H1 (cell line): ENCODE results near the gene CHD2. TPM values are rescaled to one million over a fixed set of nuclear protein-coding genes. Genes with fewer than 3 reads are reported as not detected.

Source experiments
- CTCF ChIA-PET: fragments of 300-600 bp; sonication (Branson Sonifier 250); formaldehyde crosslinking; loops from one replicate; lab custom pipeline; 2021; ENCODE audit not compliant: partially characterized antibody; lab: Charles Lee
- POLR2A ChIA-PET: fragments of 300-600 bp; sonication (Branson Sonifier 250); formaldehyde crosslinking; loops from one replicate; lab custom pipeline; 2021; ENCODE audit warnings: inconsistent platforms; ENCODE audit not compliant: partially characterized antibody; lab: Charles Lee
- DNase-seq, 2 experiments: peaks; one replicate each; pipeline versions ENCODE4 v3.0.0 to v3.0.0-alpha.2; 2010 to 2022; ENCODE audit warnings: low spot score in 2 of 2, low read depth in 1 of 2, mixed read lengths in 1 of 2
- FAIRE-seq: peaks from 2 replicates; lab custom pipeline; 2011; peaks lifted over from hg19 to GRCh38; lab: Jason Lieb, UNC
- H2AFZ ChIP-seq: 2 replicates; pipeline ENCODE4 v1.8.1; 2012; ENCODE audit warnings: low read length, inconsistent platforms
- H2AK5ac ChIP-seq: 2 replicates; pipeline ENCODE4 v1.6.1; 2013; ENCODE audit warnings: low read depth, low read length
- H2BK120ac ChIP-seq: replicated peaks from 2 replicates; pipeline ENCODE3; 2013; ENCODE audit warnings: low read depth, low read length, inconsistent platforms
- H2BK12ac ChIP-seq: 2 replicates; pipeline ENCODE4 v1.6.1; 2013; ENCODE audit warnings: low read depth, low read length
- H2BK15ac ChIP-seq: 2 replicates; pipeline ENCODE4 v1.6.1; 2013; ENCODE audit warnings: low read length
- H2BK20ac ChIP-seq: 2 replicates; pipeline ENCODE4 v1.6.1; 2013; ENCODE audit warnings: low read length
- H2BK5ac ChIP-seq: 2 replicates; pipeline ENCODE4 v1.6.1; 2013; ENCODE audit warnings: low read depth, low read length
- H3K14ac ChIP-seq: 2 replicates; pipeline ENCODE4 v1.6.1; 2013; ENCODE audit warnings: inconsistent platforms; ENCODE audit not compliant: insufficient read length
- H3K18ac ChIP-seq: 2 replicates; pipeline ENCODE4 v1.6.1; 2013; ENCODE audit warnings: low read length; ENCODE audit errors: extremely low read depth
- H3K23ac ChIP-seq: 2 replicates; pipeline ENCODE4 v1.6.1; 2013; ENCODE audit warnings: inconsistent platforms; ENCODE audit not compliant: insufficient read length
- H3K23me2 ChIP-seq: 2 replicates; pipeline ENCODE4 v1.6.1; 2013; ENCODE audit warnings: low read depth, low read length
- H3K27ac ChIP-seq: 2 replicates; pipeline ENCODE4 v1.6.1; 2011; ENCODE audit warnings: low read depth, low read length, inconsistent platforms
- H3K27me3 ChIP-seq, 4 experiments: replicated peaks in 1 of 4; 1 replicate in 1 of 4; 2 replicates in 3 of 4; pipeline versions ENCODE4 v1.6.1 to v1.8.1; 2011 to 2013; ENCODE audit warnings: low read length in 3 of 4, mild to moderate bottlenecking in 3 of 4, inconsistent platforms in 2 of 4, mixed read lengths in 2 of 4, moderate library complexity in 1 of 4; ENCODE audit not compliant: control insufficient read depth in 3 of 4, insufficient read depth in 3 of 4; ENCODE audit errors: extremely low read depth in 1 of 4
- H3K36me3 ChIP-seq, 4 experiments: 2 replicates each; pipeline versions ENCODE4 v1.6.1 to v1.8.1; 2011 to 2013; ENCODE audit warnings: mild to moderate bottlenecking in 4 of 4, low read length in 3 of 4, moderate library complexity in 2 of 4, control low read depth in 1 of 4, inconsistent platforms in 1 of 4; ENCODE audit not compliant: insufficient read depth in 4 of 4, control insufficient read depth in 2 of 4
- H3K4ac ChIP-seq: replicated peaks from 2 replicates; pipeline ENCODE3; 2013; ENCODE audit warnings: low read length, low read depth, mixed read lengths, inconsistent platforms; ENCODE audit not compliant: insufficient read length
- H3K4me1 ChIP-seq, 4 experiments: replicated peaks in 1 of 4; 1 replicate in 1 of 4; 2 replicates in 3 of 4; pipeline versions ENCODE4 v1.6.1 to v1.8.1; 2011 to 2013; ENCODE audit warnings: low read length in 3 of 4, inconsistent platforms in 2 of 4, mixed read lengths in 1 of 4; ENCODE audit not compliant: insufficient read depth in 4 of 4, control insufficient read depth in 3 of 4
- H3K4me2 ChIP-seq, 2 experiments: 2 replicates each; pipeline versions ENCODE4 v1.6.1 to v1.8.1; 2011 to 2013; ENCODE audit warnings: low read depth in 2 of 2, low read length in 2 of 2, control low read depth in 1 of 2, inconsistent platforms in 1 of 2, mild to moderate bottlenecking in 1 of 2; ENCODE audit not compliant: insufficient read depth in 1 of 2
- H3K4me3 ChIP-seq, 4 experiments: fragments of 200-600, 300-600 bp in 1 of 4; sonication (generic), shearing (Covaris generic), sonication (Bioruptor Twin) in 1 of 4; 2 replicates each; pipeline versions ENCODE4 v1.5.1 to v1.8.1; 2011 to 2016; ENCODE audit warnings: low read length in 4 of 4, low read depth in 3 of 4, control low read depth in 2 of 4, inconsistent platforms in 2 of 4, mild to moderate bottlenecking in 2 of 4, mixed read lengths in 1 of 4, moderate library complexity in 1 of 4; ENCODE audit not compliant: insufficient read depth in 2 of 4; ENCODE audit errors: extremely low read depth in 1 of 4
- H3K56ac ChIP-seq: replicated peaks from 2 replicates; pipeline ENCODE3; 2013; ENCODE audit warnings: low read depth, mild to moderate bottlenecking, mixed read lengths, low read length, inconsistent platforms; ENCODE audit not compliant: insufficient read length
- H3K79me1 ChIP-seq: 2 replicates; pipeline ENCODE4 v1.6.1; 2013; ENCODE audit warnings: low read depth, low read length, control low read depth
- H3K79me2 ChIP-seq, 2 experiments: 2 replicates each; pipeline versions ENCODE4 v1.6.1 to v1.8.1; 2012 to 2013; ENCODE audit warnings: low read length in 2 of 2, mild to moderate bottlenecking in 2 of 2, inconsistent platforms in 1 of 2; ENCODE audit not compliant: insufficient read depth in 2 of 2, control insufficient read depth in 1 of 2
- H3K9ac ChIP-seq, 4 experiments: replicated peaks in 1 of 4; 1 replicate in 1 of 4; 2 replicates in 3 of 4; pipeline versions ENCODE4 v1.6.1 to v1.8.1; 2011 to 2013; ENCODE audit warnings: low read depth in 3 of 4, low read length in 3 of 4, control low read depth in 2 of 4, mild to moderate bottlenecking in 2 of 4, moderate library complexity in 2 of 4, inconsistent platforms in 1 of 4; ENCODE audit errors: extremely low read depth in 1 of 4
- H3K9me3 ChIP-seq, 2 experiments: 2 replicates each; pipeline versions ENCODE4 v1.6.1 to v1.8.1; 2012 to 2013; ENCODE audit warnings: mild to moderate bottlenecking in 2 of 2, moderate library complexity in 2 of 2, control low read depth in 1 of 2, inconsistent platforms in 1 of 2, low read depth in 1 of 2, low read length in 1 of 2, mixed read lengths in 1 of 2; ENCODE audit not compliant: insufficient read depth in 2 of 2
- H4K20me1 ChIP-seq, 2 experiments: replicated peaks in 1 of 2; 2 replicates each; pipeline versions ENCODE3 to v1.8.1; 2011 to 2013; ENCODE audit warnings: inconsistent platforms in 2 of 2, low read length in 2 of 2, mild to moderate bottlenecking in 1 of 2; ENCODE audit not compliant: insufficient read depth in 2 of 2, control insufficient read depth in 1 of 2
- H4K5ac ChIP-seq: 2 replicates; pipeline ENCODE4 v1.6.1; 2013; ENCODE audit warnings: low read length, low read depth, mixed read lengths, inconsistent platforms; ENCODE audit not compliant: insufficient read length
- H4K8ac ChIP-seq: 2 replicates; pipeline ENCODE4 v1.8.0; 2013; ENCODE audit warnings: mild to moderate bottlenecking, moderate library complexity, low read length, inconsistent platforms; ENCODE audit not compliant: insufficient read depth; ENCODE audit errors: extremely low read depth
- H4K91ac ChIP-seq: replicated peaks from 2 replicates; pipeline ENCODE3; 2013; ENCODE audit warnings: low read length, mixed read lengths, inconsistent platforms; ENCODE audit not compliant: insufficient read length
- CTCF ChIP-seq, 3 experiments: IDR thresholded peaks; 1 replicate in 2 of 3; 2 replicates in 1 of 3; pipeline versions ENCODE4 v1.5.1 to v1.6.1; 2011; ENCODE audit warnings: low read length in 3 of 3, mild to moderate bottlenecking in 3 of 3, inconsistent platforms in 2 of 3, low read depth in 1 of 3, moderate library complexity in 1 of 3; ENCODE audit not compliant: insufficient read depth in 1 of 3; ENCODE audit errors: control extremely low read depth in 1 of 3
- MAFK ChIP-seq: IDR thresholded peaks from 2 replicates; pipeline ENCODE4 v1.6.1; 2012; ENCODE audit warnings: low read depth, mild to moderate bottlenecking, improper control_type of control experiment, low read length
- RAD21 ChIP-seq, 2 experiments: IDR thresholded peaks in 1 of 2; conservative IDR thresholded peaks in 1 of 2; 2 replicates each; pipeline ENCODE4 v1.6.1; 2011; ENCODE audit warnings: low read depth in 2 of 2, low read length in 2 of 2, improper control_type of control experiment in 1 of 2, inconsistent platforms in 1 of 2, mild to moderate bottlenecking in 1 of 2, moderate library complexity in 1 of 2
- RNF2 ChIP-seq: fragments of 200-900, 300-1000 bp; sonication (generic); IDR thresholded peaks from 2 replicates; pipeline ENCODE4 v1.7.1; 2016; ENCODE audit warnings: borderline replicate concordance, low read depth, mild to moderate bottlenecking, antibody characterized with exemption, low read length; ENCODE audit not compliant: poor library complexity, severe bottlenecking; ENCODE audit errors: missing control alignments
- WGBS, 2 experiments: shearing (Covaris generic) in 1 of 2; methylation state at CpG; one replicate each; pipeline versions ENCODE4 v1.1.6 to v1.1.7; 2013 to 2015; ENCODE audit warnings: low lambda C conversion rate in 2 of 2, mixed read lengths in 2 of 2, inconsistent platforms in 1 of 2, low coverage in 1 of 2, missing lambda C conversion rate in 1 of 2; ENCODE audit not compliant: insufficient replicate concordance in 2 of 2, insufficient coverage in 1 of 2, insufficient read length in 1 of 2; ENCODE audit errors: extremely low coverage in 1 of 2, missing lambda C conversion rate in 1 of 2; 5-methylcytosine and 5-hydroxymethylcytosine counted together
- polyA plus RNA-seq, 7 experiments: library from polyadenylated mRNA; depleted of rRNA in 3 of 7; stranded (reverse) in 5 of 7; unstranded in 2 of 7; fragments of >200 nt in 5 of 7; fragments of 200-250 nt in 2 of 7; gene quantifications; 1 replicate in 5 of 7; 2 replicates in 1 of 7; 4 replicates in 1 of 7; pipeline versions ENCODE4 v1.2.1 to v1.2.3, GENCODE V29; 2011 to 2013; ENCODE audit warnings: missing spikeins in 2 of 7, mixed read lengths in 2 of 7
- total RNA-seq: library from RNA; stranded (reverse); fragmentation: NEBNext Ultra II Directional; extraction: Animal tissue kit (Norgen Biotek cat#: 25700); gene quantifications from 2 replicates; pipeline ENCODE4 v1.2.1, GENCODE V29; 2021

Gene CHD2
- total and polyA plus RNA-seq, 2 of the 8 experiments (the other 6 are each of a cell fraction or from before 2014, with no cell fraction given), result 28.8 to 70.0 TPM

- Histone ChIP-seq H3K27me3 (no peaks in the 10 kb centered on the region), H3K79me2 (peaks cover 3 to 55% of the 10 kb centered on the region in 2 experiments; a peak in 3 of 4 replicates), H3K23ac (no peak overlapping the region), H3K4me1 (peaks cover 0 to 15% (median 2%) of the 10 kb centered on the region in 4 experiments; a peak in 4 of 7 replicates), H2AK5ac (no peak overlapping the region), H4K20me1 (peaks cover 29 to 50% of the 10 kb centered on the region in 2 experiments), H3K56ac (no peak overlapping the region), H3K4me3 (no peak overlapping the region), H2AFZ (no peak overlapping the region), H3K36me3 (peaks cover 30 to 89% (median 55%) of the 10 kb centered on the region in 4 experiments), H4K8ac (peak overlapping the region; percentile 35; the same call in 1 of the 2 replicates), H2BK15ac (no peak overlapping the region), H3K4ac (no peak overlapping the region), H2BK120ac (no peak overlapping the region), H3K4me2 (no peak overlapping the region), H3K9me3 (no peaks in the 10 kb centered on the region; a peak in 1 of 4 replicates), H4K91ac (no peak overlapping the region), H3K14ac (no peak overlapping the region), H3K79me1 (peaks cover 26% of the 10 kb centered on the region), H2BK12ac (no peak overlapping the region), H2BK20ac (no peak overlapping the region), H3K27ac (no peak overlapping the region), H2BK5ac (0 out of 2 replicates have a peak overlapping the region, but pooled peaks have one; percentile 26), H3K23me2 (no peaks in the 10 kb centered on the region), H4K5ac (no peak overlapping the region), H3K18ac (no peak overlapping the region), H3K9ac (no peak overlapping the region)
- WGBS, 2 experiments, result 93% methylated on average over 30 of the region's 39 CpGs; no CpG with 5 or more reads in 1 of the 2 experiments
- ChIA-PET POLR2A (interaction anchor here (0.6 to 1.5 kb wide), 3 partner anchors 8 to 1068 kb away, joined by 3 to 4 read pairs (median 3); no protein-coding TSS in a partner anchor), CTCF (interaction anchor here (0.6 to 15.8 kb wide), 11 partner anchors 8 to 178 kb away, joined by 3 to 119 read pairs (median 7); partner anchors contain the start of gene RGMA)
- TF ChIP-seq CTCF (IDR thresholded peaks at IDR 0.05; ENCODE audit: control extremely low read depth in 1 of 3, insufficient read depth in 1 of 3, low read depth in 1 of 3, low read length in 3 of 3) (peak in 2 of 3 experiments; percentile 58 to 60; a peak in 3 of 4 replicates), MAFK (no peak), RAD21 (IDR thresholded peaks at IDR 0.05 in 1 of 2, conservative IDR thresholded peaks at IDR 0.05 in 1 of 2; ENCODE audit: low read depth in 2 of 2, low read length in 2 of 2) (peak; percentile 52 to 63), RNF2 (no peak)
- no peak for FAIRE-seq
- no peak for DNase-seq
These were observed 152.2 kb downstream of the CHD2 start for GRCh38 chr15:93052090-93052879.
